Measurements from ENCODE around the gene FLRT1. TPM values are rescaled to one million over a fixed set of nuclear protein-coding genes. Genes with fewer than 3 reads are reported as not detected.

The FLRT1 gene
- total RNA-seq, 1 donor from 2014 or later = 4.5 TPM

DNA sequence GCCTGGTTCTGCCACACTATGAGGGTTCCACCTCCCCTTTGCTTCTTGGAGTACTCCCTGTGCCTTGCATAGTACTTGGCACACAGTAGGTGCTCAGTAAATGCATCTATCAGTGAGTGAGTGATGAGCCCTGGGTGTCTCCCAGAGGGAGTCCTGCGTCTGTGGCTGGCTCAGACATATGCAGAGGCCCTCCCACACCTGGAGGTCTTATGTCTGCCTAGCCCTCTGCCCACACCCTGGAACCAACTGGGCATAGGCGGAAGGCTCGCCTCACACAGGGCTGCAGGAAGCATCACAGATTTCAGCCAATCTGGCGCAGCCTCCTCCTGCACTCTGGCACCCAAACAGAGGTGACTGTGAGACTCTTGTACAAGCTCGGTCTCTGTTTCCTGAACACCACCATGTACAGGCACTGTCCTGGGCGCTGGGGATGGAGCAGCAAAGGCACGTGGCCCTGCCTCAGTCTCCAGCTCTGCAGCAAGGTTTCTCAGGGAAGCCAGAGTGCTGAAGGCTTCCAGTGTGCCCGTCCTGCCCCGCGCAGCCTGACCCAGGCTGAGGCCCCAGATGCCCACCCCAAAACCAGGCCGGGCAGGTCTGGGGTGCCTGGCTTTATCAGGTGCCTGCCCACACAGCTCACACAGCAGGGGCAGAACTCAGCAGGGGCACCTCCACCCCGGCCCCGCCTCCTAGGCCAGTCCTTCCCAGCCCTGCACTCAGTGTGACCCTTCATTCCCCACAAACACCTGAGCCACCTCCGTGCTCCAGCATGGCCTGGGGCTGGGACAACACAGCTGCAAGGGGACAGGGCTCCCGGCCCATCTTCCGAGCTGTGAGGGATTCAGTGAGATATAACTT lies 26.7 kb downstream of the FLRT1 start:
- no peak for FAIRE-seq
- DNase-seq (ENCODE audit: low spot score in 2 of 2) = no peak

DNA sequence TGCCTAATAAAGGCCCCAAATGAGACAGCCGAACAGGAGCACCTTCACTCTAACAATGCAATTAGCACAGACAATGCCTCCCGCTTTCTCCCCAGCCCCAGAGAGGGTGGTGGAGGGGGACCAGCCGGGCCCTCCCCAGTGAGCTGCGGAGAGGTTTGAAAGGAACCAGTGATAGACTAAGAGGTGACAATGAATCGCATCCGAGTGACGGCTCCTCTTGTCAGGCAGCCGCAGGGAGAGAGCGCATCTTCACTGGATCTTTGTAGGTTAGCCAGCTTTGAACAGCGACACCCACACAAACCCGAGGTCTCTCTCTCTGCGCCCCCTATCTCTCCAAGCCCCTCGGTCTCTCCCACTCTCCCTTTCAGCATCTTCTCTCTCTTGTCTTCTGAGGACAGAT lies 28.0 kb downstream of the FLRT1 start:
- DNase-seq (ENCODE audit: low spot score in 2 of 2) = no peak
- FAIRE-seq = no peak

DNA sequence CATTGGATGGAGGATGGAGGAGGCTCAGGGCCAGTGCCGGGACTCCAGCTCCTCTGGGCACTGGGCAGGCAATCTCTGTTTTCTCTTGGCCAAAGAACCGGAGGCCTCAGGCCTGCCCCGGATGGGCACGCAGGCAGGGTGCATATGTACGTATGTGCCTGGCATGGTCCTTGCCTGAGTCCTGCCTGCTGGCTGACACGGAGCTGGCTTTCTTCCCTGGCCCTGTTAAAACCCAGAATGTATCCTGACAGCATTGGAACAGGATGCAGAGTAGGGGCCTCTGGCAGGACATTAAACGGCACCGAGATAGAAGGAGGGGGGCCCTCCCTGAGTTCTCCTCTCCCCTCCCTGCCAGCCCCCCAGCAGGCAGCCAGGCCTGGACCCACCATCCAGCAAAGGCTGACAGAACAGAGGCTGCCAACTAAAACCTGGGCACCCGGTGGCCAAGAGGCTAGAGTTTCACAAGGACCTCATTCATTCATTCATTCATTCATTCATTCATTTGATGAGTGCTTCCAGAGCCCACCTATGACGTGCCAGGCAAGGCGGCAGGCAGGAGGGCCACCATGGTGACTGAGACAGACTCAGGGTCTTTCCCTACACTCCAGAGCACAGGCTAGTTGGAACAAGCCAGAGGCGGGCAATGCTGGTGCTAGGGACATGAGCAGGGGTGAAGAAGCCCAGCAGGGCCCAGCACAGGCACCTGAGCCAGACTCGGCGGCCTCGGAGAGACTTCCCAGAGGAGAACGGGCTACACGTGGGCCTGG lies 28.8 kb downstream of the FLRT1 start:
- DNase-seq (ENCODE audit: low spot score in 2 of 2) (no peak), FAIRE-seq (no peak)

DNA sequence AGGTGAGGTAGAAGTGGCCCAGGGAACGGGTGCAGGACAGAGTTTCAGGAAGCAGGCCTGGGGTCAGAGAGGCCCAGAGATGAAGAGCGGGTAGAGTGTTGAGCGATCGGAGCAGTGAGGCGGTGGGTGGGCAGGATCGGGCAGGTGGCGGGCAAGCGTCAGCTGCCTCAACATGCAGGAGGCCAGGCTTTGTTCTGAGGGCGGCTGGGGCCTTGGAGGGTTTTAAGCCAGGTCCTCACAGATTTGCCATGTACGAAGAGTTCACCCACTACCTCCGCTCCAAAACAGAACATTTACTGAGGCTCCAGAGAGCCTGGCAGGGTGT lies 29.4 kb downstream of the FLRT1 start:
- FAIRE-seq (no peak), DNase-seq (ENCODE audit: low spot score in 2 of 2) (no peak)

DNA sequence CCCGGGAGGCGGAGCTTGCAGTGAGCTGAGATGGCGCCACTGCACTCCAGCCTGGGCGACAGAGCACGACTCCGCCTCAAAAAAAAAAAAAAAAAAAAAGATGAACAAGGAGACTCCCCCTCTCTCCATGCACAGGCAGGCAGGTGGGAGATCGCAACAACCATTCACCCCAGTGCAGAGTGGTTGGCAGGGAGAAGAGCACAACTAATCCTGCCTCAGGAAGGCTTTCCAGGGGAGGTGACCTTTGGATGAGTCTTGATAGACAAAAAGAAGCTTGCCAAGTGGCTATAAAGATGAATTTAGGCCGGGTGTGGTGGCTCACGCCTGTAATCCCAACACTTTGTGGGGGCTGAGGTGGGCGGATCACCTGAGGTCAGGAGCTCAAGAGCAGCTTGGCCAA lies 30.0 kb downstream of the FLRT1 start:
- no peak for DNase-seq (ENCODE audit: low spot score in 2 of 2)
- FAIRE-seq = no peak

DNA sequence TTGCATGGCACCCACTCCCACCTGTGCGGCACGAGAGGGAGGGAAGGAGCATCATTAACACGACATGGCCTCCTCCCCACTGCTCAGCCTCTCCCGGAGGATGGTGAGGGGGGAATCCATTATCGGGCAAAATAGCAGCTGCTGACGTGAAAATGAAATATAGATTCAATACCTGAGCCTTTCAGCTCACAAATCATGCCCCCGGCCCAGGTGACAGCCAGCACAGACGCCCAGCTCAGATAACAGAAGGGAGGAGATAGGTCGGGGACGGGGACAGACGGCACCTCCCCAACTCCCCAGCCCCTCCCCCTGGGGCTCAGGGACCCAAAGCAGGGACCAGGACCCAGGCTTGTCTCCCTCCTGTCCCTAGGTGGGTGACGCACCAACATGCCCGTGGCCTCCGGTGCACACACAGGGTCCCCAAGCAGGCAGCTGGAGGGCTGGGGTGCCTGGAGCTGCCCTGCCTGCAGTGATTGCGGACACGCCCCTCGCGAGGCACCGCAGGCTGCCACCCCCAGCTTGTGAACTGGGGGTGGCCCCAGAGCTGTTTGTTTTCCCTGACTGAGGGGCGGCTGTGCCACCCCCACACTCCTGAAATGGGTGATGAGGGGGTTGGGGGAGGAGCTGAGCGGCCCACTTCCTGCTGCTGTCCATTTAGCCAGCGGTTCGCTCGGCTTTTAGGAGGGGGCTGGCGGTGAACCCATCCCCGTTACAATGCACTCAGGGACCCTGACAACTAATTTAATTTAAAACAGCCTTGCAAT lies 31.7 kb downstream of the FLRT1 start:
- DNase-seq (ENCODE audit: low spot score in 2 of 2) (no peak), FAIRE-seq (no peak)

DNA sequence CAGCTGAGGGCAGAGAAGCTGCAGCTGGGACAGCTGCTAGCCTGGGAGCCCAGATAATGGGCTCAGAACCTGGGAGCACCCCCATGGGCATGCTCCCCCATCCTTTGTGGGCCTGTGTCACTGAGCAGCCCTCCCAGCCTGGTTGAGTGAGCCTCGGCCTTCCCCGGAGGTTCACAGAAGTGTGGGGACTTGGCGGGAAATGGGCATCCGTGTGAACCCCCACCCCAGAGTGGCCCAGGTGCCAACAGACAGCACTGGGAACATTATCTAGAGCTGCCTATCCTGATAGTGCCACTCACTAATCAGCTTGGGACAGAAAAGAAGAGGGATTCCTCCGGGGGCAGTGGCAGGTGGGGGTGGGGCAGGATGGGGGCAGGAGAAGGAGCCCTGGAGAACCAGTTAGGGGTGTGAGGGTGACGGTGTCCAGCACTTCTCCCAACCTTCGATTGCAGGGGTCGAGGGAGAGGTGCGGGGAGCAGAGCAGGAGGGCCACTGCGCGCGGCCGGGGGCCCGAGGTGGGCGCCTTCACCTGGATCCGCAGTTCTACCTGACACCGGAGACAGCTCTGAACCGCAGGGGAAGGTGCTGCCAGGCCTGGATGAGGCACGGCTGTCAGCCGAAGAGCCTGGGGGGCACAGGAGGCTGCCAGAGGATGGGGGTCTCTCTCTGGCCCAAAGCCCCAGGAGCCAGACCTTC lies 33.1 kb downstream of the FLRT1 start:
- DNase-seq (ENCODE audit: low spot score in 2 of 2) (no peak), FAIRE-seq (no peak)

DNA sequence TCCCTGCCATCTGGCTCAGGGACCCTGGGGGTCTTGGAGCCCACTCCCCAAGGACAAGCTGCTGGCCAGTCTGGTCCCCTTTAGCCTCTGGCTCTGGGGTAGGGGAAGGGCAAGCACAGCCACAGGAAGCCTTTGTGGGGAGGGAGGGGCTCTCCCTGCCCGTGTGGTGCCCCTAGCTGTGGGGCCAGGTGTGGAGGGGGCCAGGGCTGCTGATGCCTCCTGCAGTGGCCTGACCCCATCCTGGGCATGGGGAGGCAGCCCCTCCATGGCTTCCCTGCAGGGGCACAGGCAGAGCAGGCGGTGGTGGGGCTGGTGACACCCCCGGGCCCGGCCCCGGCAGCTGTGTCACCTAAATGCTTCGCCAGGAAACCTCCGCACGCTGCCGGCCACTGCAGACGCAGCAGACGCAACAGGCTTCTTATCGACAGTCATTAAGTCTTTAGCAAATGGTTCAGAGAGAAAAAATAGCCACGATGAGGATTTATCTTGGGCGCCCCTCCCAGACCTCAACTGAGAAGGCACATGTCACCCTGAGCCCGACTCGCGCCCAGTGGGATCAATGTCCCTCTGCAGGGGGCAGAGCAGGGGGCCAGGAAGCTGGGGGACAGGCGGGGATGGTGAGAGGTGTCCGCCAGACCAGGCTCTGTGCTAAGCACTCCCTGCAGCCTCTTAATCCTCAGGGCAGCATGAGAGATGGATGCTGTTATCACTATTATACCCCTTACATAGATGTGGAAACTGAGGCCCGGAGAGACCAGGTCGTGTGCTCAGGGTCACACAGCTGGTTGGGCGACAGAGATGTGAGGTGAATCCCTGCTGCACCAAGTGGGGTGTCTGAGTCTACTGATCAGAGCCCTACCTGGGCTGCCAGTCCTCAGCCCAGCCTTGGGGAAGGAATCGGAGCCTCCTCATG lies 33.9 kb downstream of the FLRT1 start:
- DNase-seq (ENCODE audit: low spot score in 2 of 2) (no peak), FAIRE-seq (no peak)

DNA sequence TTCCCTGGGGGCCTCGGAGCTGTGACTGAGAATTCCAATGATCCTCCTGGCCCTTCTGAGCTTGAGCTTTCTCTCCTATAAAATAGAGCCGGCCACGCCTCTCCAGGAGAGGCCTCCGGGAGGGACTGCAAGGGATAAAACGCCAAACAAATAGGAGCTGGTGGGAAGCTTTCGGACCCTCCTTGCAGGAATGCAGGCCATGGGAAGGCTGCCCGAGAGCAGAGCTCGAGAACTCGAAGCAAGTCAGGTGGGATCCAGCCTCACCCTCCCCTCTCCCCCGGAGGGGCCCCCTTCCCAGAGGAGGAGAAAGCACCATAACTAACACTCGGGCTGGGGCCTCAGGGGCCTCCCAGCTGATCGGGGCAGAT lies 34.6 kb downstream of the FLRT1 start:
- FAIRE-seq (no peak), DNase-seq (ENCODE audit: low spot score in 2 of 2) (no peak)

DNA sequence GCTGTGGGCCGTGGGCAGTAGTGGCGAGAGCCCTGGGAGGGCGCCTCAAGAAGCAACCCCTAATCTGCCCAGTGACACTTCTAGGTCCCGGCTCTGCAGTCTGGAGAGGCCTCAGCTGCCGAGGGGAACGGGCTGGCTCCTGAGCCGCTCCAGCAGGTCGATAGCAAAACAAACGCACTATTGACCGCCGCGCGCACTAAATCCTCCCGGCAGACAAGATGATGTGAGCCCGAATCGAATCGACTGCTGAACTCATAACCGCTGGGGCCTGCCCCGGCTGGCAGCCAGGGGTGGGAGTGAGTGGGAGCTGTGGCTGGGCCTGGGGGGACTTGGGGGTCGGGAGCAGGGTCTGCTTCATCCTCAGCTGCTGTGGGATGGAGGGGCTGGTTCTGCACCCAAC lies 36.1 kb downstream of the FLRT1 start:
- DNase-seq (ENCODE audit: low spot score in 2 of 2) = no peak
- no peak for FAIRE-seq

DNA sequence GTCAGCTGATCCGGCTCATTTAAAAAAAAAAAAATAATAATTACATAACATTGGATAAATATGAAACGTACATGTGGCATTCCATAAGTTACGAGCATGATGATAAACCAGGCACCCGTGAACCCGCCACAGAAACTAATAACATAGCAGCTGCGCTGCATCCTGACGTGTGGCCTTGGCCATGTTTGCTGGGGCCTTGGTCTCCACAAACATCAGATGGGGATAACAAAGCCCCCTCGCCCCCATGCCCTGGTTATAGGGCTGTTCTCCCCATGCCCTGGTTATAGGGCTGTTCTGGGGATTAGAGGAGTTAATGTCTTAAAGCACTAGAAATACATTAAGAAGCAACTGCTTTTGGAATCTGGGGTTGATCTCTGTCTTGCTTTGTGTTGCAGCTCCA lies 36.7 kb downstream of the FLRT1 start:
- no peak for FAIRE-seq
- no peak for DNase-seq (ENCODE audit: low spot score in 2 of 2)

DNA sequence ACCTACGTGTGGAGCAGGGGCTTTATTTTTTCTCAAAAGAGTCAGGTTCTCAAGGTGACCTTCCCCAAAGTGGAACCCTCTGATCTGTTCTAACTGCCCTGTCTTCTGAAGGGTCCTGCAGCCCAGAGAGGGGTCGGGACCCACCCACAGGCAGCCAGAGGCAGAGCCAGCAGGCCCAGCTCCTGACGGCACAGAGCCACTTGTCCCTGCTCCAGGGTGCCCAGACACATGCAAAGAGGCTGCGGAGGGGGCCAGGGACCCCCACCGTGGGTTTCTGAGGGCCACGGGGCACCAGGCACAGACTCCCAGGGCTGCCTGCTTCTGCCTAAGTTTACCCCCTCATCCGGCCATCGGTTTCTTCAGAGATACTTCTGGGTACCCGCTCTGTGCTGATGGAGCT lies 37.1 kb downstream of the FLRT1 start:
- FAIRE-seq (no peak), DNase-seq (ENCODE audit: low spot score in 2 of 2) (no peak)

DNA sequence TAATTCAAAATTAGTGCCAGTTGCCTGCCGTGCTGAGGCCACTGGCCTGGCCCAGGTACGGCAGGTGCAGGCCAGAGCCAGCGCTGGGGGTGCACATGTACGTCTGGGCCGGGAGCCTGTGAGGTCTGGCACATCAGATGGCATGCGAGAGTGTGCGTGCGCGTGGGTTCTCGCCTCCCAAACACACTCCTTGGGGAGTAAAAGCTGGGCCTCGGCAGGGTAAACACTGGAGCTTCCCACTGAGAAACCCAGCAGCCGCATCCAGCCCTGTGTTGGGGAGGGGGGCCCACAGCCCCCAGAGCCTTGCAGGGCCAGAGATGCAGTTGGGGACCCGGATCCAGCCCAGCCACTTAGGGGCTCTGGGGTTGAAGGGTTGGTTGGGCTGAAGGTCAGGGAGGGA lies 37.8 kb downstream of the FLRT1 start:
- DNase-seq (ENCODE audit: low spot score in 2 of 2) = no peak
- FAIRE-seq = no peak

DNA sequence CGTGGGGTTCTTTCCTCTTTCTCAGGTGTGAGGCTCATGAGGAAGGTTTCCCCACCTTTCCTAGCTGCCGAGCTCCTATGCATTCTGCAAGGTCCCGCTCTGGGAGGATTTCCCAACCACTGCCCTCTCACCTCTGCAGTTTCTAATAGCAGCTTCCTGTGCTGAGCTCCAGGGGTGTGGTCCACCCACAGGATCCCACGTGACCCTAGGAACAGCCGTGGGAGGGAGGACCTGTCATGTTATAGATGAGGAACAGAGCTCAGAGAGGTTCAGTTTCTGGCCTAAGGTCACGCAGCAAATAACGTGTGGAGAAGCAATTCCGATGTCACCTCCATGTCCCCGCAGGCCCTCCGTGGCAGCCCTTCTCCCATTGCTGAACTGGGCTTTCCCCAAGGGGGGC lies 38.5 kb downstream of the FLRT1 start:
- FAIRE-seq = no peak
- no peak for DNase-seq (ENCODE audit: low spot score in 2 of 2)

DNA sequence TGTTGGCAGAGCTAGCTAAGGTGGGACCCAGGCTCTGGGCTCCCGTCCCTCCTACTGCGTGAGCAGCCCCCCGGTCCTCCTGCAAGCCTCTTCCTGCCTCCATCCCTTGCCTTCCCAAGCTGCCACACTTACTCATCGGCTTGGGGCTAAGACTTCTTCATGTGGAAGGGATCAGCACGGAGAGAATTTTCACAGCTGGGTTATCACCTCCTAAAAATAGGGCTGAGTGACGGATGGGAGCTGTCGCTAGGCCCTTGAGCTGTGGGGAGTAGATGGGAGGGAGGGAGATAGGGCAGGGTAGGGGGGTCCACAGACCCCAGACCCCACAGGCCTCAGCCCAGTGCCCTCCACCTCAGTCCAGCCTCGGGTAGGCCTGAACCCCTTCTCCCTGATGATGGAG lies 41.0 kb downstream of the FLRT1 start:
- FAIRE-seq (no peak), DNase-seq (ENCODE audit: low spot score in 2 of 2) (no peak)

DNA sequence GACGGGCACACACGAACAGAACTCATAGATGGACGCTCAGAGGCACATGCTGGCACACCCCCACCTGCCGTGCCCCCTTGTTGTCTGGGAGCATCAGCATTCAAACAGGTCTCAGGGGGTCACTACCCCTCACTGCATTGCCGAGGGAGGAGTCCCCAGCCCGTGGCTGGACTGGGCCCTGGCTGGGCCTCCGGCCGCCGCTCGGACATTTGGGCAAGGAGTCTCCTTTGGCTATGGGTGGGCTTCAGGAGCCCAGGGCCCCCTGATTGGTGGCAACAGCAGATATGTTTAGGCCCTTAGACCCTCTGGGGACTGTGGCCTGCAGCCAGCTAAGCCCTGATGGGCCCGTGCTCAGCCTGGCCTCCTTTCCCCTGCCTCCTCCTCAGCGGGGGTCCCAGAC lies 41.9 kb downstream of the FLRT1 start:
- DNase-seq (ENCODE audit: low spot score in 2 of 2) (no peak), FAIRE-seq (no peak)

DNA sequence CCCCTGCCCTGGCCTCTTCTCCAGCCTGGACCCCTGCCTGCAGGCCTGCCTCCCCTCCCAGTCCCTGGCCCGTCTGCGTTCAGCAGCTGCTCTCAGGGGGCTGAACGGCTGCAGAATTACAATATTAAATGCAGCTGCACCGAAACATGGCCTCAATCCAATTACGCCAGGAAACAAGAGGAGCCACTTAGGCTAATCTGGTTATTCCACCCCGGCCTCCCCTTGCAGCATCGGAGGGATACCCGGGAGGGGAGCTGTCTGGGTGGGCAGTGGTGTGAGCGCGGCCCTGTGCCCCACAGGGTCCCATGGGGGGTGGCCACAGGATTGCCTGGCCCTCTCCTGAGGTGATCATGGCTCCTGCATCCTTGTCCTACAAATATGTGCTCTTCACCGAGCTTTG lies 42.6 kb downstream of the FLRT1 start:
- FAIRE-seq (no peak), DNase-seq (ENCODE audit: low spot score in 2 of 2) (no peak)

DNA sequence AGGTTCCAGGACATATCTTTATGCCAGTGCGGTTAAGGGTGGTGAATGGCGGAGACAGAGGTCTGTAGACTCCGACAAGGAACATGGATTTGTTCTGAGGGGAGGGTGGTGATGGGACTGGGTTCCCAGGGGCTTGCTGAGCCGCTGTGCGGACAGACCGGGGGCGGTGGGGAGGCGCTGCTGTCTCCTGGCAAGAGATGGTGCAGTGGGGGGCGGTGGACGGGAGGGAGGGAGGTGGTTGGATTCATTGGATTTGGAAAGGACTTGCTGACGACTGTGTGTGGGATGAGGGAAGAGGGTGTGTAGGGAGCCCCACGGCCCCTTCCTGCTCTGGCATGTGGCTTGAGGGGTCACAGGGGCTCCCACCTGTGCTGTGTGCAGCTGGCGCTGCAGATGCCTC lies 43.2 kb downstream of the FLRT1 start:
- FAIRE-seq = no peak

DNA sequence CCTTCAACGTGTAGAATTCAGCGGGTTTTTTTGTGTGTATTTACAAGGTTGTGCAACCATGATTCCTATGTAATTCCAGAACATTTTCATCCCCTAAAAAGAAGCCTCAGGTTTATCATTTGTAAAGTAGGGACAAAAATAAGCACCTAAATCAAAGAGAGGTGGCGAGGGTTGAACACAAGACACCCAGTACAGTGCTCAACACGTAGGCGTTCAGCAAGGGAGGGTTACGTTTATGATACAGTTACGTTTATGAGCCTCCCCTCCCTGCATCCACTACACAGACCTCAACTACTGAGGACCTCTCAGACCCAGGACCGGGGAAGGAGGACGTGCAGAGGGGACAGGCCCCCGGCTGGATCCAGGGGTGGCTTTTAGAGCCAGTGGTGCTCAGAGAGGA lies 44.7 kb downstream of the FLRT1 start:
- FAIRE-seq = no peak

More for the DNA sequence above, 43.2 kb downstream of the FLRT1 start:
- no peak for DNase-seq (ENCODE audit: low spot score in 2 of 2)

More for the DNA sequence above, 44.7 kb downstream of the FLRT1 start:
- DNase-seq (ENCODE audit: low spot score in 2 of 2) = no peak

Data from frontal cortex (tissue), 4 donors.